HG03159 (cell line): ENCODE data around the gene LRRC8E.
"Not testable (repeated sequence)": the region's sequence is repeated elsewhere in the genome, so short reads cannot be mapped to it uniquely, and the experiment has no call there.

ENCODE experiments used
- ATAC-seq: cut with Tn5 transposase; IDR thresholded peaks from one replicate; pipeline ENCODE4 v1.9.1; 2021; ENCODE audit warnings: mild to moderate bottlenecking, moderate library complexity; ENCODE audit not compliant: unreplicated experiment

Gene LRRC8E

DNA sequence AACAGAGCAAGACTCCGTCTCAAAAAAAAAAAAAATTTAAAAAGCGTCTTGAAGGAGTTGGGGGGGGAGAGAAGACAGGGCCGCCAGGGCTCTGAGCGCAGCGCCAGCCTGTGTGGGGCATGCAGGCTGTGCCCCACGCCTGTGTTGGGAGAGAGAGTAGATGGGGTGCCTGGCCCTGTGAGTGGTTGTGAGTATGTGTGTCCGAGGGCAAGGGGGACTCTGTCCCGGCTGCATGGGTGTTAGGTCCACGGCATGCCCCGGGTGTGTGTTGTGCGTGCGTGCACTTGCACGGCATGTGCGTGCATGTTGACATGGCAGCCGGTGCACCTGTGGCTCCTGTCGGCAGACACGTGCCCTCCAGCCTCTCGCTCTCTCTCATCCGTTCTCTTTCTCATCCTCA is 18.8 kb downstream of the LRRC8E start:
- ATAC-seq, result no peak

GRCh38 chr19:7907544-7907943 is 19.2 kb downstream of the LRRC8E start:
- ATAC-seq, result no peak

- no peak for ATAC-seq
Measured at GRCh38 chr19:7908078-7908699, 19.9 kb downstream of the LRRC8E start.

DNA sequence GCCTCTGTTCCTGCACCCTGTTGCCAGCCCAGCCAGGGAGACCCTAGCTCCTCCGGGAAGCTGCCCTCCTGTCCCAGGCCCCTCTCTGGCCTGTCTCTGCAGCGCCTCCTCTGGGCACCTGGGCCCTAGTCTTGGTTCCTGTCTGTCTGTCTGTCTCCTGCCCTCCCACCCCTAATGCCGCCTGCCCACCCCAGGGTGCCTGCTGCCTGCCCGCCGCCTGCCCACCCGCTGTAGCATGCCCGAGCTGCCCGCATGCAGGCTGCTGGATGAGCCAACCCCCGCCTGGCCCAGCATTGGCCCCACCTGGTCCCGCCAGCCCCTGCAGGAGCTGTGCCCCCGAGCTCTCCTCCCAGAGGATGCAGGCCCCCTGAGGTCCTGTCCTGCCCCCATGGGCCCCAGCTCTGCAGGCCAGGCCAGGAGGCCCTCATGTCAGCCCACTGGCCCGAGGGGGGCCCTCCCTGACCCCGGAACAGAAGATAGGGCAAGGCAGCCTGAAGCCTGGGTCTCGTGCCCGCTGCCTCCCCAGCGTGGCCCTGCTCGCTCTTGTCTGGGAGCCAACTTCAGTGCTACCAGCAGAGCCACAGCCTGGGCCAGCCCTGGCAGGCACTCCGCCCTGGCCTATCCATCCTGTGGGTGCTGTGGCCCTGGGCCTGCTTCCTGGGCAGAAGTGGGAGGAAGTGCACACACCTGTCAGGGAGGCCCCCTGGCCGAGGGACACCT is 20.6 kb downstream of the LRRC8E start:
- no peak for ATAC-seq

GRCh38 chr19:7909471-7910067 is 21.3 kb downstream of the LRRC8E start:
- ATAC-seq, result no peak

GRCh38 chr19:7910321-7911161 is 22.2 kb downstream of the LRRC8E start:
- ATAC-seq, result no peak

DNA sequence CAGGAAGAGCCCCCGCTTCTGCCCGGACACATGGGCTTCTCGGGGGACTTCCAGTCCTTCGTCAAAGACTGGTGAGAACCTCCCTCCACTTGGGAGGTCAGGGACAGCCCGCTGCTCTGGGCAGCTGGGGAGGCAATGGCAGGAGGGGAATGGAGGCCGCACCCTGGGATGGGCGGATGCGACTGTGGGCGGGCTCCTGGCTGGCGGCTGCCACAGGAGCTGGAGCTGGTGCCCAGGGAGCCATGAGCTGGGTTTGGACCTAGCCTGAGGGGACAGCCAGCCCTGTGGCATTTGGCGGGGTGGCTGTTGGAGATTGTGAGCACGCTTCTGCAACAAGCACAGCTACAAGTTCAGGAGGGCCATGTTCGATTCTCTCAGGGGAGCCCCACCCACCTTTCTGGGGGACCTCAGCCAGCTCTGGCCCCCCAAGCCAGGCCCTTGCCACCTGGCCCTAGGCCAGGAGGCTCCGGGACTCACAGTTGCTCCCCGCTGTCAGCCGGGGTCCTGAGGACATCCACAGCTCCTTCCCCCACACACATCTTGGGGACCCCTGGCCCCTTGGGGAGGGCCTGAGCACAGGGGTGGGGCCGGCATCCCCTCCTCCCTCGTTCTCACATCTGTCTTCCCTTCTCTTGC is 23.3 kb downstream of the LRRC8E start:
- no peak for ATAC-seq

GRCh38 chr19:7912144-7912696 is 23.9 kb downstream of the LRRC8E start:
- no peak for ATAC-seq

GRCh38 chr19:7912697-7913564 is 24.6 kb downstream of the LRRC8E start:
- no peak for ATAC-seq

- no peak for ATAC-seq
Measured at GRCh38 chr19:7913652-7914051, 25.3 kb downstream of the LRRC8E start.

DNA sequence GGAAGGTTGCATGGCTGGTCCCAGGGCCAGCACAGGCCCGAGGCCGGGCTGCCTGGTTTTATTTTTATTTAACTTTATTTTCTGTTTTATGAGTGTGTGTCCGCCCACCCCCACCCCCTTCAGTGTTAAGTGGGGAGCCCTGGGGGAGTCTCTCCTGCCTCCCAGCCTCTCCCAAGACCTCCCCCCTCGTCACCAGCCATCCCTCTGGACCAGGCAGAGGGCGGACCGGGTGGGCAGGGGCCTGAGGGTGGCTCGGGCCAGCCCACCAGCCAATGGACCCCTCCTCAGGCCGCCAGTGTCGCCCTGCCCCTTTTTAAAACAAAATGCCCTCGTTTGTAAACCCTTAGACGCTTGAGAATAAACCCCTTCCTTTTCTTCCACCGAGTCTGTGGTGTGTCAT is 25.8 kb downstream of the LRRC8E start:
- no peak for ATAC-seq

- no peak for ATAC-seq
Measured at GRCh38 chr19:7914598-7915045, 26.3 kb downstream of the LRRC8E start, which contains the start of gene TGFBR3L. Gene TGFBR3L, plus strand, starts transcription at chr19:7914830.

GRCh38 chr19:7915250-7916102 is 27.2 kb downstream of the LRRC8E start:
- ATAC-seq, result no peak

DNA sequence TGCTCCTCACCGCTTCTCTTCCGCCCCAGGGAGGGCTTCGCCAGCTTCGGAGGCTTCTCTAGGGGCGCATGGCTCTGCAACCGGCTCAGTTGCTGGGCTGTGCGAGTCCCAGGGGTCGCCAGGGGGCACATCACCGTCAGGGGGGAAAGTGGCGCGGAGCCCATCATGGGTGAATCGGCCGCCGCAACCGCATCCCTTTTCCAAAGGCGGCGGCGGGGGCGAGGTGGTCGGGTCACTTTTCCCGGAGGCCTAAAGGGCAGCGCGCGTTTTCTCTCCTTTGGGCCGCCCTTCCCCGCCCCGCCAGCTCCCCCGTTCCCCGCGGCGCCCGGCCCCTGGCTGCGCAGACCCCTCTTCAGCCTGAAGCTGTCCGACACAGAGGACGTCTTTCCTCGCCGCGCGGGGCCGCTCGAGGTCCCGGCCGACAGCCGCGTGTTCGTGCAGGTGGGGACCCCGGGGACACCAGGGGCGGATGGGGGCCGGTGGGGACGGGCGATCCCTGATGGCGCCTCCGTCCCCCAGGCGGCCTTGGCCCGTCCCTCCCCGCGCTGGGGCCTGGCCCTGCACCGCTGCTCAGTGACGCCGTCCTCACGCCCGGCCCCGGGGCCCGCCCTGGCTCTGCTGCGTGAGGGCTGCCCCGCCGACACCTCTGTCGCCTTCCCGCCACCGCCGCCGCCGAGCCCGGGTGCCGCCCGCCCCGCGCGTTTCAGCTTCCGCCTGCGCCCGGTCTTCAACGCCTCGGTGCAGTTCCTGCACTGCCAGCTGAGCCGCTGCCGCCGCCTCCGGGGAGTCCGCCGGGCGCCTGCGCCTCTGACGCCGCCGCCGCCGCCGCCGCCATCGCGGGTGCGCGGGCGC is 28.0 kb downstream of the LRRC8E start:
- ATAC-seq, result no peak

GRCh38 chr19:7916955-7917266 is 28.6 kb downstream of the LRRC8E start:
- no peak for ATAC-seq

DNA sequence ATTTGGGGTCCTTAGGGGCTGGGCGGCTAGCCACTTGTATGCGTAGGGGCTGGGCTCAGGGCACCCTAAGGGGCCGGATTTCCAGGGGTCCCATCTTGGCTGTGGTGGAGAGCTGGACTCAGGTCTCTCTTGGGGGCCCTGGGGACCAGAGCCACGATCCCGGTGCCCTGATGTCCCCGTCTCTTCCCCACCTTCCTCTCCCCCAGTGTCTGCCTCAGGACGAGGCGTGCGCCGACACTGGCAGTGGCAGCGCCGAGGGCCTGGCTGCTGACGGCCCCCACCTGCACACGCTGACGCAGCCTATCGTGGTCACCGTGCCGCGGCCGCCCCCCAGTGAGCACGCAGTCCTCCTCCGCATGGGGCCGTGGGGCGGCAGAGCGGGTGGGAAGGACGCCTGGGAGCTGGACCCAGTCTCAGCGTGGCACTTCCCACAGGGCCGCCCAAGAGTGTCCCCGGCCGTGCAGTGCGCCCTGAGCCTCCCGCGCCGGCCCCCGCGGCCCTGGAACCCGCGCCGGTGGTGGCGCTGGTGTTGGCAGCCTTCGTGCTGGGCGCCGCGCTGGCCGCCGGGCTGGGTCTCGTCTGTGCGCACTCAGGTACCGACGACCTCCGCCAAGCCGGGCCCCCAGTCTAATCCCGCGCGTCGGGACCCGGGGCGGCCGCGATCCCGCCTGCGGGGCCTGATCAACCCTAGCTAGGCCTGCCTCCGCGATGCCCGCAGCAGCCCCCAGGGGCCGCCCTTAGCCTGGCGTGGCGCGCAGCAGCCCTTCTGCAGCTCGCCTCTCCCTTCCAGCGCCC is 29.2 kb downstream of the LRRC8E start:
- ATAC-seq, result no peak

DNA sequence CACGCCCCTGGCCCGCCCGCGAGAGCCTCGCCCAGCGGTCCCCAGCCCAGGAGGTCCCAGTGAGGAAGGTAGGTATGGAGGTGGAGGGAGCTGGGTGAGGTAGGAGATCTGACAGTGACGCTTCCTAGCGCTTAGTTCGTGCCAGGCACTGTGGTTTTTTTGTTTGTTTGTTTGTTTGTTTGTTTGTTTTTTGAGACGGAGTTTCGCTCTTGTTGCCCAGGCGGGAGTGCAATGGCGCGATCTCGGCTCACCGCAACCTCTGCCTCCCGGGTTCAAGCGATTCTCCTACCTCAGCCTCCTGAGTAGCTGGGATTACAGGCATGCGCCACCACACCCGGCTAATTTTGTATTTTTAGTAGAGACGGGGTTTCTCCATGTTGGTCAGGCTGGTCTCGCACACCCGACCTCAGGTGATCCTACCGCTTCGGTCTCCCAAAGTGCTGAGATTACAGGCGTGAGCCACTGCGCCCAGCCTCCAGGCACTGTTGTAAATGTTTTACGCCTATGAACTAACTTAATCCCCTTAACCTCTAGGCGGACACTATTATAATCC is 29.8 kb downstream of the LRRC8E start:
- ATAC-seq, result not testable (repeated sequence)
